CD14-positive monocyte (primary cell): Measurements from ENCODE around the gene MAST2. TPM values are rescaled to one million over a fixed set of nuclear protein-coding genes. Genes with fewer than 3 reads are reported as not detected.

Experiments used
- DNase-seq, 3 donors: peaks; one replicate each; pipeline ENCODE4 v3.0.0-alpha.2; 2011 to 2022
- H2AFZ ChIP-seq: 2 replicates; pipeline ENCODE4 v1.6.0; 2012; ENCODE audit warnings: mild to moderate bottlenecking, low read depth, low read length, inconsistent platforms; ENCODE audit not compliant: insufficient read depth, poor library complexity, severe bottlenecking
- H3K27ac ChIP-seq, 2 donors: 1 replicate in 1 of 2; 2 replicates in 1 of 2; pipeline ENCODE4 v1.5.1; 2012 to 2013; ENCODE audit warnings: low read length in 2 of 2, control low read depth in 1 of 2, inconsistent platforms in 1 of 2, low read depth in 1 of 2, mild to moderate bottlenecking in 1 of 2
- H3K27me3 ChIP-seq, 2 donors: one replicate each; pipeline versions ENCODE4 v1.6.0 to v1.6.1; 2011 to 2013; ENCODE audit warnings: low read length in 2 of 2; ENCODE audit not compliant: control insufficient read depth in 2 of 2, insufficient read depth in 2 of 2
- H3K36me3 ChIP-seq, 2 donors: replicated peaks in 1 of 2; 1 replicate in 1 of 2; 2 replicates in 1 of 2; pipeline versions ENCODE4 v1.5.1 to v1.6.1; 2012 to 2013; ENCODE audit warnings: low read length in 2 of 2, control low read depth in 1 of 2, inconsistent platforms in 1 of 2, mild to moderate bottlenecking in 1 of 2; ENCODE audit not compliant: insufficient read depth in 2 of 2, control insufficient read depth in 1 of 2
- H3K4me1 ChIP-seq, 2 donors: 1 replicate in 1 of 2; 2 replicates in 1 of 2; pipeline versions ENCODE4 v1.5.1 to v1.6.1; 2012 to 2013; ENCODE audit warnings: low read length in 2 of 2, control low read depth in 1 of 2, inconsistent platforms in 1 of 2, mild to moderate bottlenecking in 1 of 2, moderate library complexity in 1 of 2; ENCODE audit not compliant: insufficient read depth in 2 of 2, control insufficient read depth in 1 of 2
- H3K4me2 ChIP-seq: replicated peaks from 2 replicates; pipeline ENCODE3; 2012; ENCODE audit warnings: low read length, moderate library complexity, mild to moderate bottlenecking; ENCODE audit not compliant: poor library complexity, severe bottlenecking; ENCODE audit errors: extremely low read depth
- H3K4me3 ChIP-seq, 3 experiments: fragments of 200-600 bp in 1 of 3; sonication (generic) in 1 of 3; replicated peaks in 1 of 3; 1 replicate in 2 of 3; 2 replicates in 1 of 3; pipeline ENCODE4 v1.5.1; 2011 to 2013; ENCODE audit warnings: low read length in 3 of 3, mild to moderate bottlenecking in 3 of 3, control low read depth in 2 of 3, low read depth in 2 of 3, inconsistent platforms in 1 of 3, moderate library complexity in 1 of 3
- H3K79me2 ChIP-seq: 2 replicates; pipeline ENCODE4 v1.6.0; 2012; ENCODE audit warnings: mild to moderate bottlenecking, control low read depth, inconsistent platforms, low read length, moderate library complexity; ENCODE audit not compliant: insufficient read depth
- H3K9ac ChIP-seq: 2 replicates; pipeline ENCODE4 v1.6.0; 2017; ENCODE audit warnings: low read length, mild to moderate bottlenecking; ENCODE audit not compliant: insufficient read depth, poor library complexity, severe bottlenecking
- H3K9me3 ChIP-seq, 2 donors: replicated peaks in 1 of 2; 1 replicate in 1 of 2; 2 replicates in 1 of 2; pipeline versions ENCODE4 v1.5.1 to v1.6.1; 2012 to 2013; ENCODE audit warnings: low read length in 2 of 2, control low read depth in 1 of 2; ENCODE audit not compliant: control insufficient read depth in 1 of 2, insufficient read depth in 1 of 2
- H4K20me1 ChIP-seq: 2 replicates; pipeline ENCODE4 v1.6.0; 2012; ENCODE audit warnings: mild to moderate bottlenecking, low read length, control low read depth, moderate library complexity; ENCODE audit not compliant: insufficient read depth
- H3K27ac Mint-ChIP-seq, 7 donors: one replicate each; pipeline ENCODE4 v1.8.0; 2020; ENCODE audit warnings: mild to moderate bottlenecking in 7 of 7, mixed read lengths in 7 of 7, moderate library complexity in 6 of 7, inconsistent platforms in 2 of 7
- H3K27me3 Mint-ChIP-seq, 3 donors: one replicate each; pipeline ENCODE4 v1.8.0; 2021 to 2022; ENCODE audit warnings: low read depth in 3 of 3, mild to moderate bottlenecking in 3 of 3, mixed read lengths in 3 of 3, moderate library complexity in 3 of 3, inconsistent platforms in 1 of 3
- H3K36me3 Mint-ChIP-seq, 2 donors: one replicate each; pipeline ENCODE4 v1.8.0; 2020; ENCODE audit warnings: mixed read lengths in 2 of 2, inconsistent platforms in 1 of 2, mild to moderate bottlenecking in 1 of 2
- H3K4me1 Mint-ChIP-seq: one replicate; pipeline ENCODE4 v1.8.0; 2020; ENCODE audit warnings: mild to moderate bottlenecking, mixed read lengths
- H3K4me3 Mint-ChIP-seq, 2 donors: one replicate each; pipeline ENCODE4 v1.8.0; 2020; ENCODE audit warnings: mild to moderate bottlenecking in 2 of 2, mixed read lengths in 2 of 2, moderate library complexity in 1 of 2
- H3K9me3 Mint-ChIP-seq, 7 donors: one replicate each; pipeline ENCODE4 v1.8.0; 2020 to 2022; ENCODE audit warnings: mixed read lengths in 7 of 7, mild to moderate bottlenecking in 6 of 7, moderate library complexity in 6 of 7, inconsistent platforms in 2 of 7
- CTCF ChIP-seq: fragments of 200-600 bp; IDR thresholded peaks from one replicate; pipeline ENCODE4 v1.8.0; 2022; ENCODE audit warnings: antibody characterized with exemption, mild to moderate bottlenecking
- WGBS: methylation state at CpG from one replicate; pipeline ENCODE4 v1.1.5; 2013; ENCODE audit warnings: missing lambda C conversion rate; ENCODE audit not compliant: insufficient coverage; 5-methylcytosine and 5-hydroxymethylcytosine counted together
- intact Hi-C, 2 donors: fragments of 100-400 bp; cut with micrococcal nuclease; formaldehyde crosslinking; loops; one replicate each; pipeline versions ENCODE4 v1.15.0 to v1.15.1; 2023
- polyA plus RNA-seq, 3 donors: library from polyadenylated mRNA; depleted of rRNA in 1 of 3; unstranded in 2 of 3; stranded (reverse) in 1 of 3; fragments of 300-500 nt in 2 of 3; fragments of >200 nt in 1 of 3; fragmentation: Illumina TruSeq in 2 of 3; gene quantifications; 1 replicate in 2 of 3; 2 replicates in 1 of 3; pipeline ENCODE4 v1.2.3, GENCODE V29; 2012 to 2021

Gene MAST2
- polyA plus RNA-seq, 3 donors: 1.0 to 7.2 (median 2.5) TPM

- Histone ChIP-seq H3K9me3 (no peaks in the 10 kb centered on the region), H3K9ac (no peak overlapping the region), H3K4me3 (no peak overlapping the region), H3K27me3 (no peaks in the 10 kb centered on the region), H3K4me1 (peaks cover 4 to 9% of the 10 kb centered on the region in 2 donors), H3K27ac (no peak overlapping the region), H3K79me2 (no peaks in the 10 kb centered on the region), H3K36me3 (no peaks in the 10 kb centered on the region), H4K20me1 (no peaks in the 10 kb centered on the region), H3K4me2 (no peak overlapping the region), H2AFZ (no peak overlapping the region)
- H3K4me3 Mint-ChIP-seq: no peak overlapping the region
- peaks cover 1 to 9% of the 10 kb centered on the region in 2 donors for H3K36me3 Mint-ChIP-seq
- intact Hi-C loops: no loop called here
- peaks cover 11% of the 10 kb centered on the region for H3K4me1 Mint-ChIP-seq
- DNase-seq: no peak
- peaks cover 0 to 6% (median 2%) of the 10 kb centered on the region in 7 donors for H3K9me3 Mint-ChIP-seq
- peak overlapping the region in 1 of 7 donors; percentile 75 for H3K27ac Mint-ChIP-seq
- peaks cover 0 to 2% (median 0%) of the 10 kb centered on the region in 3 donors for H3K27me3 Mint-ChIP-seq
- 100% methylated on average over 2 of the region's 4 CpGs for WGBS
- no peak for TF ChIP-seq CTCF
Measured at GRCh38 chr1:45987204-45987603, 183.8 kb downstream of the MAST2 start.

- Histone ChIP-seq H3K4me3 (no peak overlapping the region), H3K79me2 (no peaks in the 10 kb centered on the region), H3K36me3 (no peaks in the 10 kb centered on the region), H3K4me2 (no peak overlapping the region), H3K4me1 (peaks cover 4 to 9% of the 10 kb centered on the region in 2 donors), H3K27me3 (no peaks in the 10 kb centered on the region), H3K9ac (no peak overlapping the region), H3K9me3 (no peaks in the 10 kb centered on the region), H3K27ac (no peak overlapping the region), H2AFZ (no peak overlapping the region), H4K20me1 (no peaks in the 10 kb centered on the region)
- Mint-ChIP-seq H3K36me3 (peaks cover under 1 to 4% of the 10 kb centered on the region in 2 donors), H3K4me3 (no peak overlapping the region), H3K4me1 (peaks cover 11% of the 10 kb centered on the region), H3K27me3 (peaks cover 0 to 2% (median 0%) of the 10 kb centered on the region in 3 donors), H3K9me3 (peaks cover 0 to 6% (median 2%) of the 10 kb centered on the region in 7 donors), H3K27ac (no peak overlapping the region)
- intact Hi-C loops: no loop called here
- 100% methylated on average over 1 of the region's 2 CpGs for WGBS
- DNase-seq: no peak
- no peak for TF ChIP-seq CTCF
Measured at GRCh38 chr1:45989249-45989648, 185.8 kb downstream of the MAST2 start.
